ENCODE data around the gene CIDEB.

CIDEB gene

DNA sequence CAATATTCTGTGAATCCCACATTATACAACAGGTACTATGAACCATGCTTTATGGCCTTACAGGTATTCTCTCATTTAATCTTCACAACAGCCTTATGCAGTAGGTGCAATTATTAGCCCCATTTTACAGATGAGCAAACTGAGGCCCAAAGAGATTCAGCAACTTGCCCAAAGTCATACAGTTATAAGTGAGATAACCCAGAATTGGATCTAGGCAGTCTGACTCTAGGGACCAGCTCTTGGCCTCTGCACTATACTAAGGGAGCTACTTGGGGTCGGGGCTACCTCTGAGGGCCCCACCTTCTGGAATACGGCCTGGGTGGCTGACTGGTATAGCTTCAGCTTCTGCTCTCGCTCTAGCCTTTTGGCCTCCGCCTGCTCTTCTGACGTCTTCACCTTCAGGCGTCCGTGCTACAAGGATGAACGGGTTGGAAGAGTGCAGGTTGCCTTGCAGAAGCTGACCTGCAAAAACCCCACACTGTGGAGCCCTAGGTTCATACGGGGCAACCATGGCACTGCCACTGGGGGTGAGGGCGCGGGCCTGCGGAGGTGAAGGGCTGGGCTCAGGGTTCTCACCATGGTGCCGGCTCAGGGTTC lies 37.1 kb downstream of the CIDEB start:
- Histone ChIP-seq H3K4me3 (IDR thresholded peaks at IDR 0.05; ENCODE audit: insufficient read depth, low read depth, low read length) (no peak overlapping the region), H3K36me3 (ENCODE audit: insufficient read depth) (no peaks in the 10 kb centered on the region), H3K4me2 (peak overlapping the region; percentile 80), H3K4me1 (ENCODE audit: low read depth, poor library complexity, severe bottlenecking) (peaks cover 24% of the 10 kb centered on the region), H2AFZ (ENCODE audit: low read depth) (peak overlapping the region; percentile 78), H3K27me3 (ENCODE audit: insufficient read depth, low read depth) (no peaks in the 10 kb centered on the region), H3K27ac (peak overlapping the region; percentile 83; the same call in 1 of the 2 replicates), H3K9ac (peak overlapping the region; percentile 94; the same call in 1 of the 2 replicates), H4K20me1 (ENCODE audit: insufficient read depth) (no peaks in the 10 kb centered on the region), H3K79me2 (ENCODE audit: insufficient read depth, low read depth) (no peaks in the 10 kb centered on the region)
- TF ChIP-seq, protein P1, sequence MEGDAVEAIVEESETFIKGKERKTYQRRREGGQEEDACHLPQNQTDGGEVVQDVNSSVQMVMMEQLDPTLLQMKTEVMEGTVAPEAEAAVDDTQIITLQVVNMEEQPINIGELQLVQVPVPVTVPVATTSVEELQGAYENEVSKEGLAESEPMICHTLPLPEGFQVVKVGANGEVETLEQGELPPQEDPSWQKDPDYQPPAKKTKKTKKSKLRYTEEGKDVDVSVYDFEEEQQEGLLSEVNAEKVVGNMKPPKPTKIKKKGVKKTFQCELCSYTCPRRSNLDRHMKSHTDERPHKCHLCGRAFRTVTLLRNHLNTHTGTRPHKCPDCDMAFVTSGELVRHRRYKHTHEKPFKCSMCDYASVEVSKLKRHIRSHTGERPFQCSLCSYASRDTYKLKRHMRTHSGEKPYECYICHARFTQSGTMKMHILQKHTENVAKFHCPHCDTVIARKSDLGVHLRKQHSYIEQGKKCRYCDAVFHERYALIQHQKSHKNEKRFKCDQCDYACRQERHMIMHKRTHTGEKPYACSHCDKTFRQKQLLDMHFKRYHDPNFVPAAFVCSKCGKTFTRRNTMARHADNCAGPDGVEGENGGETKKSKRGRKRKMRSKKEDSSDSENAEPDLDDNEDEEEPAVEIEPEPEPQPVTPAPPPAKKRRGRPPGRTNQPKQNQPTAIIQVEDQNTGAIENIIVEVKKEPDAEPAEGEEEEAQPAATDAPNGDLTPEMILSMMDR (conservative IDR thresholded peaks at IDR 0.05; ENCODE audit: low read depth, low read length) = no peak

DNA sequence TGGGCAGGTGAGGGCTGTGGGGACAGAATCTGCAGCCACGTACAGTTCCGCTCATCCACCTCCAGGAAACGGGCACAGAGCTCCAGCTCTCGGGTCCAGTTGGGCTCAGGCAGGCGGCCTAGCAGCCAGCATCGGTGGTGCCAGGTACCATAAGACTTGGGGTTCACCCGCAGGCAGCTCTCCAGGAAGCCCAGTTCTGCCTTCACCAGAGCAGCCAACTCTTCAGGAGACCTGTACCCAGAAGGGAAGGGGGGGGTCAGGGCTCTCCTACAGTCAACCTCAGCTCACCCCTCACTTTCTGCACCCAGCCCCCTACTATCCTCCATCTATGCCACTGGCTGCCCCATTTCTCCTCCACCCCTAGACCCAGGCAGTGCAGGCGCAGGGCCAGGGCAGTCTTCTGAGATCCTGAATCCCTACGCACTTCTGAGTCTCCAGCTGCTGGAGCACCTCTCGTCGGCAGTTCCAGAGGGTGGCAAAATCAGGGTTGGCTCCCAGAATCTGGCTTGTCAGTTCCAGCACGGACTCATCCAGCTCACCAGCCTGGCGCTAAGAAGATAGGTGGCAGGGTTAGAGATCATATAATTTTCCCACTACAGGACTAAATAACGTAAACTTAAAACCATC lies 37.8 kb downstream of the CIDEB start:
- no peak overlapping the region for H2AFZ ChIP-seq (ENCODE audit: low read depth)
- no peaks in the 10 kb centered on the region for H3K36me3 ChIP-seq (ENCODE audit: insufficient read depth)
- H3K4me3 ChIP-seq (IDR thresholded peaks at IDR 0.05; ENCODE audit: insufficient read depth, low read depth, low read length) = no peak overlapping the region
- no peak overlapping the region for H3K9ac ChIP-seq
- TF ChIP-seq, protein P1 (conservative IDR thresholded peaks at IDR 0.05; ENCODE audit: low read depth, low read length) = no peak
- H3K27ac ChIP-seq = no peak overlapping the region
- H3K4me1 ChIP-seq (ENCODE audit: low read depth, poor library complexity, severe bottlenecking) = peaks cover 24% of the 10 kb centered on the region
- no peaks in the 10 kb centered on the region for H3K79me2 ChIP-seq (ENCODE audit: insufficient read depth, low read depth)
- H3K27me3 ChIP-seq (ENCODE audit: insufficient read depth, low read depth) = no peaks in the 10 kb centered on the region
- no peaks in the 10 kb centered on the region for H4K20me1 ChIP-seq (ENCODE audit: insufficient read depth)
- no peak overlapping the region for H3K4me2 ChIP-seq

DNA sequence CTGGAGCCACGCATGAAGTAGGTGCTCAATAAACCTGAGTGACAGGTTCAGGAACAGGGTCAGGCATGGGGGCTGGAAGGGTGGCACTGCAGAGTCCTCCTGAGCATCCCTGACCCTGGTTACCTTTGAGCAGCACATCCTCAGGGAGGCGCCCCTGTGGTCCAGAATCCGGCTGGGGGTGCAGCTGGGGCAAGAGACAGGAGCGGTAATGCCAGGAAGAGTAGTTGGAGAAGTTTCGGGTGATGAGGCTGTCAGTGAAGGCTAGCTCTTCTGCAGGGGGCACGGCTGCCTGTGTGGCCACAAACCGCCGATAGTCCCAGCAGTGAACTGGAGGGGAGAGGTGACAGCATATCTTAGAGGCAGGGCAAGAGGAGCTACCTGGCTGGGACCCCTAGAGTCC lies 38.4 kb downstream of the CIDEB start:
- Histone ChIP-seq H2AFZ (ENCODE audit: low read depth) (no peak overlapping the region), H3K9ac (no peak overlapping the region), H3K4me2 (no peak overlapping the region), H3K4me1 (ENCODE audit: low read depth, poor library complexity, severe bottlenecking) (peaks cover 22% of the 10 kb centered on the region), H4K20me1 (ENCODE audit: insufficient read depth) (no peaks in the 10 kb centered on the region), H3K79me2 (ENCODE audit: insufficient read depth, low read depth) (no peaks in the 10 kb centered on the region), H3K27ac (no peak overlapping the region), H3K36me3 (ENCODE audit: insufficient read depth) (no peaks in the 10 kb centered on the region), H3K27me3 (ENCODE audit: insufficient read depth, low read depth) (no peaks in the 10 kb centered on the region), H3K4me3 (IDR thresholded peaks at IDR 0.05; ENCODE audit: insufficient read depth, low read depth, low read length) (no peak overlapping the region)
- TF ChIP-seq, protein P1 (conservative IDR thresholded peaks at IDR 0.05; ENCODE audit: low read depth, low read length) = no peak

DNA sequence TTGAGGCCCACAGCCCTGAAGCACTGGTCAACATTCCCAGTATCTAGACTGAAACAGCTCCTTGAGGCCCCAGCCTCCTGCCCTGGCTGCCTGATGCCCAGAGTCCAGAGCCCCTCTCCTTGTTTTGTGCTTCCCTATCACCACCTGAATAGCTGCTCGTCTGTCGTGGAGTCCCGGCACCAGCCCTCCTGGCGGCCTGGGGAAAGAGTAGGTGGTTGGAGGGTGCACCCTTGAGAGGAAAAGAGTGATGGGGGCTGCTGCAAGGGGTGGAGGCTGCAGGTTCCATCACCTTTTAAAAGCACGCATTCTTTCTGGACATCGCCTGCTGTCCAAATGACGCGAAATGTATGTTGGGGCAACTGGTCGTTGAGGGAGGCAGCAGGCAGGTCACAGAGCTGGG lies 39.6 kb downstream of the CIDEB start:
- Histone ChIP-seq H3K4me2 (no peak overlapping the region), H2AFZ (ENCODE audit: low read depth) (no peak overlapping the region), H3K4me3 (IDR thresholded peaks at IDR 0.05; ENCODE audit: insufficient read depth, low read depth, low read length) (no peak overlapping the region), H3K79me2 (ENCODE audit: insufficient read depth, low read depth) (no peaks in the 10 kb centered on the region), H4K20me1 (ENCODE audit: insufficient read depth) (no peaks in the 10 kb centered on the region), H3K9ac (no peak overlapping the region), H3K27ac (no peak overlapping the region), H3K27me3 (ENCODE audit: insufficient read depth, low read depth) (no peaks in the 10 kb centered on the region), H3K36me3 (ENCODE audit: insufficient read depth) (no peaks in the 10 kb centered on the region), H3K4me1 (ENCODE audit: low read depth, poor library complexity, severe bottlenecking) (peaks cover 10% of the 10 kb centered on the region)
- TF ChIP-seq, protein P1 (conservative IDR thresholded peaks at IDR 0.05; ENCODE audit: low read depth, low read length) = no peak
